CD4-positive, alpha-beta T cell treated with Interleukin-6 for 4 hours (primary cell): ENCODE measurements around the gene EDNRA.

Experiments used
- DNase-seq: peaks from one replicate; pipeline ENCODE4 v3.0.0-alpha.2; 2020; ENCODE audit warnings: mixed read lengths

Gene EDNRA

DNA sequence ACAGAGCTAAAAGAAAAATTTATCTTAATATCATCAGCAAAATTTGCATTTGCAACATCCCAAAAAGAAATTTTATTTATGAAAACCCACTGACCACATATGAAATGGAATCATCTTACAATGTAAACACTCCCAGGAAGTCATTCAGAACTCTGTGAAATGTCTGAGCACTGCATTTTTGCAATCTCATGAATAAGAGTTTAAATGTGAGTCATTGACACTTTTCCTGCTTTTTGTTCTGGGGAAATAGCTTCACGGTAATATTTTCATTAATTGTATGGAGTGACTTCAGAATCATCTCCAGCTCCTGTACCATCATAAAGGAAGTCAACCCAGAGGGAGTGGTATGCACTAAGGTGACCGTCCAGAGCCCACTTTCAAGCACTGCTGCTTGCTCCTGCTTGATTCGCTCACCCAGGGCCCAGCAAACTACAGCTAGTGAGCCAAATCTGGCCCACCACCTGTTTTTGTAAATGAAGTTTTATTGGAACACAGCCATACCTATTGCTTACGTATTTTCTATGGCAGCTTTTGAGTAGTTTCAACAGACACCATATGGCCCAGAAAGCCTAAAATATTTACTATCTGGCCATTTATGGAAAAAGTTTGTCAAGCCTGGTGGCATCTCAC is 17.2 kb downstream of the EDNRA start:
- no peak for DNase-seq

DNA sequence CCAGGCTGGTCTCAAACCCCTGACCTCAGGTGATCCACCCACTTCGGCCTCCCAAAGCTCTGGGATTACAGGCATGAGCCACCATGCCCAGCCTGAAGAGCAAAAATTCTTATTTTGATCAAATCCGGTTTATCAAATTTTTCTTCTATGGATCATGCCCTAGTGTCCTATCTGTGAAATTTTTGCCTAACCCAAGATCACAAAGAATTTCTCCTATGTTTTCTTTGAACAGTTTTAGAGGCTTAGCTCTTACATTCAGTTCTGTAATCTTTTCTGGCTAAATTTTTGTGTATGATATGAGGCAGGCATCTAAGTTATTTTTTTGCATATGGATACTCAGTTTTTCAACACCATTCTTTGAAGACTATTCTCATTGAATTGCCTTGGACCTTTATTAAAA is 27.4 kb downstream of the EDNRA start:
- DNase-seq = no peak

DNA sequence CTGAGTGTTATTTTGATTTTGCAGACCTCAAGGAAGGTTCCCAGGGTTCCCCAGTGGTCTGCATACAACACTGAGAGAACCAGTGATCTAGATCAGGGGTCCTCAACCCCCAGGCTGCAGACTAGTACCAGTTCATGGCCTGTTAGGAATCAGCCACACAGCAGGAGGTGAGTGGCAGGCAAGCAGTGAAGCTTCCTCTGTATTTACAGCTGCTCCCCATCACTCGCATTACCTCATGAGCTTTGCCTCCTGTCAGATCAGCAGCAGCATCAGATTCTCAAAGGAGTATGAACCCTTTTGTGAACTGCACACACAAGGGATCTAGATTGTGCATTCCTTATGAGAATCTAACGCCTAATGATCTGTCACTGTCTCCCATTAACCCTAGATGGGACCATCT is 28.5 kb downstream of the EDNRA start:
- DNase-seq = no peak

DNA sequence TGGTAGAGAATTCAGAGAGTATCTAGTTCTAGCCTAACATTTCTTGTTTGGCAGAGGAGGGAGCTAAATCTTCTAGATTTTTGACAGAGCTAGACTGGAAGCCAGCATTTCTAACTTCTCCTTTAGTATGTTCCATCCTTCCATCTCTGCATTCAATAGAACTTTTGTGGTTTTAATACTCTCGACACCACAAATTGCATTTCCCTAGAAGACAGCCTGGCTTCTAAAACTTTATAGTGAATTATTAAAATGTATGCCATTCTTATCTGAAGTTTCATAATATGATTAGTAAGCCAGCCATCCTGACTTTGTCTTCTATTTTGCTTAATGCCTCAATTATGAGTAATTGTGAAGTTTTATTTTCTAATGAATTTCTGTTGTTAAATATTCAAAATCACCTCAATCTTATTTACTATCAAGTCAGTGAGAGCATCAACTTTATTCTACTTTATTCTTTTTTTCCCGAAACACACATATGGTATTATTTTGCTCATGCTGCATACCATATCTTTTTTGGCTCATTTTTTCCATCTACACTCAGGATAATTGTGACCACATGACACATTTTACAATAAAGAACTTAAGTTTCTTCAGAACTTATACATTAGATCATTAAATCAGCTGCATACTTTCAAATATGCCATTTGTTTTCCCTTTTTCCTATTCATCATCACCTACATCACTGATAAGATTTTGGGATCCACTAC is 30.2 kb downstream of the EDNRA start:
- no peak for DNase-seq

DNA sequence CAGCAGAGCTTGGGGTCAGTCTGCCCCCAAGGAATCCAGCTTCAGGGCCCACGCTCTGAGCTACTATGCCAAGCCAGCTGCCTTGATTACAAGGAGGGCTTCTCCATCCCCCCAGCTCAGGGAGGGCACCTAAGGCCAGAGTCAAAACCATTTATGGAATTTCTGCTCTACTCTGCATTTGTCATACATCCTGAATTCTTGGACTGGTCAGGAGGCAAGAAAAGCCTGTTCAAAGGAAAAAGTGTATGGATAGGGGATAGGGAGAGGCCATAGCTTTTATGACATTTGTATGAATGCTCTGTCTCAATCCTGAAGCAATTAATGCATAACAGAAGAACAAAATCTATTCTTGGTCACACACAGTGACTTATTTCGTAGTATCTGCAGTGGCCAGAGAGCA is 32.2 kb downstream of the EDNRA start:
- no peak for DNase-seq

DNA sequence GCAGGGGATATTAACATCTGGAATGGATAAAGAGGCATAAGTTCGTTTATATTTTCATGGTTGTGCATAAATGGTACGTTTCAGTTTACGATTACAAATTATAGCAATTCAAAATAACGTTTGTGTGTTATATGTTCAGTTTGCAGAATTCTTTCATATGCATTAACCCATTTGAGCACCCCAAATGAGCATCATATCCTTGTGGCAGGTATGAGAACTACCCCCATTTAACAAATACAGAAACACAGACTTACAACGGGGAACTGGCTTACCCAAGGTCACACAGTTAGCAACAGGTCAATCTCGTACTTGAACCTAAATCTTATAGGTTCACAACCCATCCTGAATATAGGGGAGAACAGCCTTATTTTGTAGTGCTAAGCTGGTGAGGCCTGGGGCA is 33.1 kb downstream of the EDNRA start:
- DNase-seq = no peak

DNA sequence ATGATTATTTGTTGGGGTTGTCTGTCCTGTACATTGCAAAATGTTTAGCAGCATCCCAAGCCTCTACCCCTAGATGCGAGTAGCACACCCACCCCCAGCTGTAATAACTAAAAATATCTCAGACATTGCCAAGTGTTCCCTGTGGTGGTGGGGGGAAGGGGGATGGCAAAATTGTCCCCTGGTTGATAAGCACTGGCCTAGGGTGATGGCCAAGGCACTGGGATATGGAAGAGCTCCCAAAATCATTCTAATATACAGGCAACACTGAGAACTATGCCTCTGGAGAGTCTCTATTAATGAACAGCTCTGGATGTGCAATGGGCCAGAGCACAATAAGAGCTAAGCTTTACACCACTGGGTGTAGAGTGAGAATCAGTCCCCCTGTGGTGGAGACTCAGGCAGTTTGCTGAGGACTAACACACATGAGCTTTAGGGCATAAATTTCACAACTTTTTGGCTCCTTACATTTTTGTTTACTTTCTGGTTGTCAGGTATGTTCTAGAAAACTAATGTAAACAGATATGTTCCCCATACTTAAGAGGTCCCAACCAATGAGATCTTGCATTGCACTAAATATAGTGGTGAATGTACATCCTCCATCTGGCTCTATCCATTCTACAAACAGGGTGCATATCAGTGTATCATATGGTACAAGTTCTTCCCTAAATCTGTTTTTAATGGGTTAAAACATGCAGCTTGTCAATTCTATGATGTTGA is 34.5 kb downstream of the EDNRA start:
- DNase-seq = no peak

DNA sequence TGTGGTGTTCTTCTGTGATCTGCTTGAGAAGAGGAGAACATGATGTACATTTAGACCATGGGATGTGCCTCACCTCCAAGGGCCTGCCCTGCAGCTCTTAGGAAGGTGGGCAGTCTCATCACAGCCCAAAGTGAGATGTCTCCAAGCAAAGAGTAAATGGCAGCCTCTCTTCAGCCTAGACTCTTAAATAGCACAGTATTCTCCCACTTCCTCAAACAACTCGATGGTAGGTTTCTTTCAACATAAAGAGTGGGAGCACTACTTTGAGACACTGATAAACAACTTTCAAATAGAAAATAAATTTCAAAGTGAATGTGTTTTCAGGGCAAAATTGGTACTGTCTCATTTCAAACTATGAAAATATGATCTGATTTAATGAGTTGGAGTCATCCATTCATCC is 35.2 kb downstream of the EDNRA start:
- DNase-seq = no peak

DNA sequence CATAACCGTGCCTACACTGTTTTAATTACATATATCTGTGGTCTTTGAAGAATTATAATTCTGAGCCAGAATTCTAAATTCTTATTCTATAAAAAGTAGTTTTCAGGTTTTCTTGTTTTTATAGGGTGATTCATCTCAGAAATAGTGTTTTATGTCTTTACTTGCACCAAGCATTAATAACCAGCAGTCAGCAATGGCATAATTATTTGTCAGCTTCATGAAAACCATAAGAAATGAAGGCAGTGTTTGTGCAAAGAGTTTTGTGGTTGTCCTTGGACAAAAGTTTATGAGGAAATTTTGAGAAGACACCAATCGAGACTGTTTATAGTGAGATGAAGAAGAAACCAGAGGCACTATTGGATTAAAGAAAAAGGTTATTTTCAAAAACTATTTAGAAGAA is 37.2 kb downstream of the EDNRA start:
- no peak for DNase-seq

DNA sequence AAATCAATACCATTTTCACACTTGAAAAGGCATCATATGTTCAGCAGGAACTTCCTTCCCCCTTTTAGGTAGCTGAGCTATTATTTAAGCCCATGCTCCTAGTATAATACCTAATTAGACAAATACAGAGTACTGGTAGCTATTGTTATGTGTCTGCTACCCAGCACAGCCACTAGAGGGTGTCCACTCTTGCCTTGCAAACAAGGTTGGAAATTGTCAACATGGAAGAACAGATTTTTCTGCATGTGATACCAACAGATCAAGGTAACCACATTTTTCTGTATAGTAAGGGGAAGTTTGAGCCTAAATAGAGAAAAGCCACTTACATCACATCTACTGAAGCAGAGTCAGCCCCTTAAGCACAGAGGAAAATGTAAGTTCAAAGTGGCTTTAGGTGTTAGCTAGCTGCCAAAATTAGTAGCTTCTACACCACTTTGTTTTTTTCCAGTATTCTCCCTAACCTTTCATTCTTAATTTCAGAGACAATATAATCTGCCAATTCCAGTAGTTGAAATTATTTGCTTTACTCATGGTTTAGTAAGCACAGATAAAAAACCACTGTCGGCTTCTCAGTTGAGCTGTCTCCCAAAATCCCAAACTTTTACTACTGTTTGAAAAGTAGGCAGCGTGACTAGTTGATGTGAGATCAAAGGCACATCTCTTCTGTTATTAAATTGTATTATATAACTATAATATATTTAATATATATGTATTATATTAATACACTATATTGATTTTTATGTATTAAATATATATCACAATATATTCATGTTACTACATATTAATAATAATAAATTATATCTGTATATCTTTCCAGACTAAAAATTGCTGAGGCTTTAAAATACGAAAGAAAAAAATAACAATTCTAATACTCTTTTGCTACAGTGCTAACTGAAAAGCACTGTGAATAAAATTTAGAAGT is 38.2 kb downstream of the EDNRA start:
- peak; percentile 25 for DNase-seq

DNA sequence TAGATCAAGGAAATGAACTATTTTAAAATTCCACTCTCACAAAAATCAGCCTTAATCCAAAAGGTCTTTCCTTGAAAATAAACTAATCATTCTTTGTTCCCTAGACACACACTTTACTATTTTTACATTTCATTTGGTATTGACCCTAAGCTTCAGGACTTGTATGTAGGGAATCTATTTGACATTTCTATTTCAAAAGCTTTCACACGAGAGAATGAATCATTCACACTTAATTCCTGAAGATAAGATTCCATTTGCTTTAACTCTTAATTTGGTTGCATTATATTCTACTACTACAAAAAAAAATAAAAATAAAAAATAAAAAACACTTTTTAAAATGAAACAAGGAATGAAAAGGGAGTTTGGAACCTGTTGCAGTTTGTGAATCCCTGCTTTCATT is 43.7 kb downstream of the EDNRA start:
- no peak for DNase-seq

DNA sequence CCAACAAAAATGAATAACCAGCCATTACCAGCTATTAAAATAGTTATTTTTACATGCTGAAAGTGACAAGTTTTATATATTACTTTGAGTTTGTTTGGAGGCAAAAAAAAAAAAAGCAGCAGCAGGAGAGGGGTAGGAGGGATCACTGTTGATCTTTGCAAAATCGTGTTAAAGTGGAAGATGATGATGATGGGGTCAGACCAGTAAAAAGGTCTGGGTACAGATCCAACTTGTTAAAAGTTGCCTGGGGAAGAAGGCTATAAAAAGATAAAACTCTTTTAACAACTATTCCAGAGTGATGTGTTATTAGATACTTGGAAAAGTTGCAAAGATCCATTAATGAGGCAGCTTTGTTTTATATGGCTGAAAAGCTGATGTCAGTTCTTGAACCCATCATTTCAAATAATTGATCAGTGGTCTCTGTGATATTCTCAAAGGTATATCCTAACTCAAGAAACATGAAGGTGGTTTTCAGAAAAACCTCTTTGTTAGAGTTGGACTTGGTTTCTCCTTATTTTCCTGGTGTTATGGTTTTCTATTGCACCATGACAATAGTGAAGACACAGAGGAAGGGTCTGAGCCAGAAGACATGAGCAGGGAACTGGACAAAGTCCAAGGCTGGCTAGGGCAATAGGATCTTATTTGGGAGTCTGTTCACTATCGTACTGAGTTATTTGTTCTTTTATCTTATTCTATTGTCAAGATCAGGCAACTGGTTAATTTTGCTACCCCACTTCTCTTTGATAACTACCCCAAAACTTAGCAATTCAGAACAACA is 44.8 kb downstream of the EDNRA start:
- no peak for DNase-seq

DNA sequence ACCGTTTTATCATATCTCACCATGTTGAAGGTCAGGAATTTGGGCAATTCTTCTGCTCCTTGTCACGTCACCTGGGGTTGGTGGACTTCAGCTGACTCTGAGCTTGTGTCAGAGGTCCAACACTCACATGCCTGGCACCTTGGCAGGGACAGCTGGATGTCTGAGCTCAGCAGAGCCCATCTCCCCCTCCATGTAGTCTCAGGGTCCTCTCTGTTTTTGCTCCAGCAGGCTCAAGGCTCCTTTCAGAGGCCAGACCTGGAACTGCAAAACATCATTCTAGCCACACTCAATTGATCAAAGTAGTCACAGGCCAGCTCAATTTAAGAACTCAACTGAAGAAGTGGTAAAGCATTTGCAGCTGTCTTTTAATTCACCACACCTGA is 45.4 kb downstream of the EDNRA start:
- no peak for DNase-seq

DNA sequence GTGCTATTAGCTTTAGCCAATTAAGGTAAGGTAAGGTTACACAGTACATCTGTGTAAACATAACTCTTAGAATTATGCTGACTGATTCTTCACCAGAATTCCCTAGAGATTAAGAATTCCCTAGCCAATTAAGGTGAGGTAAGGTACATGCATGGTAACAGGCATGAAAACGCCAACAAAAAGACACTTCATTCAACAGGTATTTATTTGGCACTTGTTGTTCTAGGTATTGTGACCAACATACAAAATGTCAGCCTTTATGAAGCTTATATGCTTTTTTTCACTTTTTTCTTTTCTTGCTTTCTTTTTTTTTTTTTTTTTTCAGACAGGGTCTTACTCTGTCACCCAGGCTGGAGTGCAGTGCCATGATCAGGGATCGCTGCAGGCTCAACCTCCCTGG is 47.2 kb downstream of the EDNRA start:
- DNase-seq = no peak

DNA sequence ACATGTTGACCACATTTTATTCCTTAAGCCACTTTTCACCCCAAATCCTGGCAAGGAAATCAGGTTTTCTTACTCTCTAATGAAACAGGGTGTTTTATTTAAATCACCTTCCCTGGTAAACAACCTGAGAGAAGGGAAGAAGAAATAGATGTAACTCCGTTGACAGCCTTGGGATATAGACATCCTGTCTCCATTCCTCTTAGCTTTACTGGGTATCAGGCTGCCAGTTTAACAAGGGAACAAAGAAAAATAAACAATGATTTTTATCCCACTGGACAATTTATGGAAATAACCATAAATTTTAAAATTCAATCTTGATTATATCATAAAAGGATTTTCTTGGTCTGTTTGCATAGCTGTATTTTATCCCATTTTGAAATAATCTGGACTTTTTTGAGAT is 49.2 kb downstream of the EDNRA start:
- DNase-seq = no peak

DNA sequence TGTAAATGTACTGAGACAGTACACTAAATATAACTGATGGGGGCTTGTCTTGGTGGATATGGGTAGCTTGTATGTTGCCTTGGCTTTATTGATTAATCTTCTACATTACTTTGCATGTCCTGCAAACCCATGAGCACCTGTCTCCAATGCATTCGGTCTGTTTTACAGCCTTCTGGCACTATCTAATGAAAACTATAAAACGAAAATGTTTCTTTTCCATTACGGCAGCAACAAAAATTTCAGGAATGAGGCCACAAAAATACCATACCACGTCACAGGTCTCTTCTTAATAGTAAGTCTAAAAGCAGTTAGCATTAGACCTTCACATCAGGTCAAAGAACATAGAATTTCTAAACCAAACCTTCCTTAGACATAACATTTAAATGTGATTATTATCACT is 49.8 kb downstream of the EDNRA start:
- no peak for DNase-seq

DNA sequence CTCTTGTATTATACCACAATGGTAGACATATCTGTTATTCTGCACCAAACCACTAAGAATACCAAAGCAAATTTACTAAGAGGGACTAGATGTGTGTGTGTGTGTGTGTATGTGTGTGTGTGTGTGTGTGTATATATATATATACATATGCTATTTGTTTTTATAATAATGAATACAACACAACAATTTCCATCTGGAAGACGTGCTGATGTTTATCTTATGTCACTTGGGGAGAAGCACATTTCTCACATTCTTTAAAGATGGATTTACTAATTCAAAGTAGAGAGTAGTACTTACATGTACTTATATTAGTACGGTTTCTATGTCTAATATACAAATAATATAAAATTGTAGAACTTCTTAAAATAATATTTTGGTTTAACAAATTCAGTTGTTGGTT is 52.0 kb downstream of the EDNRA start:
- no peak for DNase-seq

DNA sequence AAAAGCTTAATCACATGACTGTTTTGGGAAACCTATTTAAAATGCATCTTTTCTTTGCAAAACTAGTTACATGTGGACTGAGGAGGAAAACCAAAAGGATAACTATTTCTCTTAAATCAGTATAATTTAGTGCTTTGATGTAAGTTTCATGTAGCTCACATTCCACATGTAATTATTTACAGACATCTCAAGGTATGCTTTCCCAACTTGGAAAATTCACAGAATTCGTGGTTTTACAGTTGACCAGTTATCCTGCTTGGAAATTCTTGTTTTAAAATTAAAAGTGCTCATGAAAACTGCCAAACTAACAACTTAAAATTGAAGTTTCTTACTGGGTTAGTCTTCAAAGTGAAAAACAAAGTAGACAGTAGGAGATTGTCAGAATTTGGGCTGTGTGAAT is 52.4 kb downstream of the EDNRA start:
- no peak for DNase-seq

DNA sequence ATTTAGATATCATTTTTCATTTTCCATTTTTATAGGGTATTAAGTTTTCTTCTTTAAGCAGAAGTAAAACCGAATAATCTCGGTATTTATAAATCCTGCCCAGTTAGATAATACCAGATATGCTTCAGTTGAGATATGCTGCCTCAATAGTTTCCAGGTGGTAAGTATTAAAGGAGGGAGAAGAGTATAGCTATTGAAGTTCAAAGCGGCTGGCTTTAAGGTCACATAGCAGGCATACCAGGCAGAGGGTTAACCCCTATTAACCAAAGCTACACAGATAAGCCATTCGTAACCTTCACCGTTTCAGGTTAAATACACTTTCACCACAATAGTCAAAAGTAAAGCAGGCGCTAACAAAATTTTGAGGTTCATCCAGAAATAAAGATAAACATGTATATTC is 54.2 kb downstream of the EDNRA start:
- DNase-seq = no peak

DNA sequence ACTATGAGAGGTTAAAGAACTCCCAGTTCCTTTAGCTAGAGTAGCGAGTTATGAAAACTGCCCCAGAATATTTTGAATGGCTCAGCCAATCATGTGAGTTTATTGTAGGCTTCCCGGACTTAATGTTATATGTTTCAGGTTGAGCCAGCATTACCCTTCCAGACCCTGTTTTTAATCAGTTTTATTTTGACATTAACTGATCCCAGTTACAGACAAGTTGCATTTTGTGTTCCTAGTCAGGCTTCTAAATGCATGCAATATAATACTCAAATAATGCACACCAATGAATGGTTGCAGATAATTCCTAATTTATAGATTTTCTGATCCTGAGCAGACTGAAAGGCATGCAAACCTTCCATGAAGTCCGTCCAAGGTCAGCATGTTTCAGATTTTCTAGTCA is 57.8 kb downstream of the EDNRA start:
- no peak for DNase-seq

DNA sequence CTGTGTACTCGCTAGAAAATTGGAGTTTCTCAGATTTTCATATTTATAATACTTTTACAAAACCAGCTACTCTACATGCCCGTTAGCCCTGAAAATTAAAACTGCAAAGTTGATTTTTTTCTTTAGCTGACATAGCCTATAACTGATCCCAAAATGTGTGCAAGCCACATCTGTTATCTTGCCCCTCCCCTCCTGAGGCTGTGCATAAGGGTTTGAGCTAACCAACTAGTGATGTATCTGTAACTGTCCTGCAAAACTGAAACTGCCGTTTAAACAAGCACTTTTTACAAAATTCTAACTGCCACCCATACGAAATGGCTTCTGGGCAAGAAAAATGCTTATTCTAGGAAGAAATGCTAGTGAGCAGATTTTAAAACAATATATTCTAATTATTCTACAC is 59.1 kb downstream of the EDNRA start:
- DNase-seq = no peak

DNA sequence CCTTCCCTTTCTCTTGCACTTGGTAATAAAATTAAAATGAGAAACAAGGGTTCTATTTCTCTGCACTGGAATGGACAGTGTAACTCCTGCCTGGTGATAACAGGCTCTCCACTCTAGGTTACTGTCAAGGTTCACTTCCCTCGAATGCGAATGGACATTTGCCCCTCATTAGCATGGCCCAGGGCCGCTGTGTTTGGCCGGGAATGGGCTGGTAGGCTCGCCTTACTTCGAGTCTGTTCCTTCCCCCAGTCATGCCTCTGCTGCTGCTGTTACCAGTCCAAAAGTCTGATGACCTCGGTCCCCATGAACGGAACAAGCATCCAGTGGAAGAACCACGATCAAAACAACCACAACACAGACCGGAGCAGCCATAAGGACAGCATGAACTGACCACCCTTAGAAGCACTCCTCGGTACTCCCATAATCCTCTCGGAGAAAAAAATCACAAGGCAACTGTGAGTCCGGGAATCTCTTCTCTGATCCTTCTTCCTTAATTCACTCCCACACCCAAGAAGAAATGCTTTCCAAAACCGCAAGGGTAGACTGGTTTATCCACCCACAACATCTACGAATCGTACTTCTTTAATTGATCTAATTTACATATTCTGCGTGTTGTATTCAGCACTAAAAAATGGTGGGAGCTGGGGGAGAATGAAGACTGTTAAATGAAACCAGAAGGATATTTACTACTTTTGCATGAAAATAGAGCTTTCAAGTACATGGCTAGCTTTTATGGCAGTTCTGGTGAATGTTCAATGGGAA is 61.5 kb downstream of the EDNRA start:
- no peak for DNase-seq
